ENCODE results near the gene GUCY1A1. TPM values are rescaled to one million over a fixed set of nuclear protein-coding genes. Genes with fewer than 3 reads are reported as not detected.

The GUCY1A1 gene, protein sequence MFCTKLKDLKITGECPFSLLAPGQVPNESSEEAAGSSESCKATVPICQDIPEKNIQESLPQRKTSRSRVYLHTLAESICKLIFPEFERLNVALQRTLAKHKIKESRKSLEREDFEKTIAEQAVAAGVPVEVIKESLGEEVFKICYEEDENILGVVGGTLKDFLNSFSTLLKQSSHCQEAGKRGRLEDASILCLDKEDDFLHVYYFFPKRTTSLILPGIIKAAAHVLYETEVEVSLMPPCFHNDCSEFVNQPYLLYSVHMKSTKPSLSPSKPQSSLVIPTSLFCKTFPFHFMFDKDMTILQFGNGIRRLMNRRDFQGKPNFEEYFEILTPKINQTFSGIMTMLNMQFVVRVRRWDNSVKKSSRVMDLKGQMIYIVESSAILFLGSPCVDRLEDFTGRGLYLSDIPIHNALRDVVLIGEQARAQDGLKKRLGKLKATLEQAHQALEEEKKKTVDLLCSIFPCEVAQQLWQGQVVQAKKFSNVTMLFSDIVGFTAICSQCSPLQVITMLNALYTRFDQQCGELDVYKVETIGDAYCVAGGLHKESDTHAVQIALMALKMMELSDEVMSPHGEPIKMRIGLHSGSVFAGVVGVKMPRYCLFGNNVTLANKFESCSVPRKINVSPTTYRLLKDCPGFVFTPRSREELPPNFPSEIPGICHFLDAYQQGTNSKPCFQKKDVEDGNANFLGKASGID
- 0.13 and 2.4 TPM in 2 replicates for total RNA-seq

DNA sequence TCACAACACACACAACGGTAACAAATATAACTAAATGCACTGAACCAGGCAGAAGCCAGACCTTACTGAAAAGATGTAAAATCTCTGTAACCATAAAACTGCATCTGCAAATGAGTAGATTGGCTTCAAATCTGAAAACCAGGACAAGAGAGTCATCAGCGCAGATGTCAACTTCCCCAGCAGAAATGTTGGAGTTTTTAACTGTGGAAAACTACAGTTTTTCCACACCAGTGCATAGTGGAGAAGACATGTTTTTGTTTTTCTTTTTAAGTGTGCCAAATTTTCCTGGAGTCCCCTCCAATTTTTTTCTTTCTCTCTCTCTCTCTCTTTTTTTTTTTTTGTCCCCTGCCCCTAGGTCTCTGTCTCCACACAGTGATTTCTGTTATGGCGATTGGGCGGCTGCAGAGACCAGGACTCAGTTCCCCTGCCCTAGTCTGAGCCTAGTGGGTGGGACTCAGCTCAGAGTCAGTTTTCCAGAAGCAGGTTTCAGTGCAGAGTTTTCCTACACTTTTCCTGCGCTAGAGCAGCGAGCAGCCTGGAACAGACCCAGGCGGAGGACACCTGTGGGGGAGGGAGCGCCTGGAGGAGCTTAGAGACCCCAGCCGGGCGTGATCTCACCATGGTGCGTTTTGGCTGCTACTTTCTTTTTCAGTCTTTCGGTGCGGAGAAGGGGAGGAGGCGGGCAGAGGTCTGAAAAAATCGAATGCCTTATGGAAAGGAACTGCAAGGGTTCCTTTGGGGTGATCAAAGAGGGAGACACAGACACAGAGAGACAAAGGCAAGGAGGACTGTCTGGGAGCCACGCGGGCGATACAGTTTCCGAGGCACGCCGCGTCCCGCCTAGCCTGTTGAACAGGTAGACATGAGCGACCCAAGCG, at the start of gene GUCY1A1:
TSS of gene GUCY1A1 (plus strand) at position 505 of the 878 bp plus-strand sequence. CDS start 30,020 bp downstream, outside the sequence.

DNA sequence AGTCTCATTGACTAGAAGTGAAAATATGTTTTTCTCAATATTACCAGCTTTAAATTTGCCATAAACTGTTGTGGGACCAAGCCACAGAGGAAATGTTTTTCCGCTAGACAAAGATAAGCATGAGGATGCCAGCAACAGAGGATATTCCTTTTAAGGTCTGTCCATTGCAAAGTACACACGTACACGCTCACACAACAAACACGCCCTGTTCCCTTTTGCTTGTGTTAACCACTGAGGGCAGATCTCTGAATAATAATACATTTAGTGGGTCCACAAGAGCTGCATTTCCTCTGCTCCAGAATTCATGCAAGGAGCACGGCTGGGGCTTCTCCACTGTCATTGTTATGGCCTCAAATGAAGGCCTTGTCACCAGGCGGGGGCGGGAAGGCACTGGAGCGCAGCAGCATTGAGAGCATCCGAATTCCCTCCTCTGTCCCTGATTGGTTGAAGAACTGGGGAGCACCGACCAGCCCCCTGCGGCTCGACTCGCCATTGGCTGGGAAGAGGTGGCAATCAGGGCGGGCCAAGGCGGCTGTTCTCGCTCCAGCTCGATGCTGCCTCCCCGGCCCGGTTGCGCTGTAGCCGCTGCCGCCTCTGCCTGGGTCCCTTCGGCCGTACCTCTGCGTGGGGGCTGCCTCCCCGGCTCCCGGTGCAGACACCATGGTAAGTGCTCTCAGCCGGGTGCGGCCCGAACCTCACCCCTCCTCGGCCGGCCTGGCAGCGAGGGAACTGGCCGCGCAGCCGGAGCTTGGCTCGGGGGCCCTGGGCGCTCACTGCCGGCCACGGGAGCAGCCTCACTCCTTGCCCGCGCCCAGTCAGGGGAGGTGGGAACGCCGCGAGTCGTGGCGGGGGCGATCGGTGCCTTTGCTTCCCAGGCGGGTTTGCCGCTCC, 92.1 kb downstream of the GUCY1A1 start, which contains the start of gene GUCY1B1:
TSS of gene GUCY1B1 (plus strand) at position 541 of the 891 bp plus-strand sequence. CDS start at position 661, 120 bp downstream.

Other genes with a start within 250 kb of the GUCY1A1 start
- 0.66 and 2.2 TPM in 2 replicates for gene GUCY1B1, start 92.2 kb downstream of the GUCY1A1 start, total RNA-seq
- not detected in 2 replicates for gene ASIC5, start 199.4 kb downstream of the GUCY1A1 start, total RNA-seq
- not detected in 2 replicates for gene TDO2, start 236.8 kb downstream of the GUCY1A1 start, total RNA-seq

All from thoracic aorta endothelial cell (primary cell).